ENCODE results near the gene SOCS6. TPM values are rescaled to one million over a fixed set of nuclear protein-coding genes. Genes with fewer than 3 reads are reported as not detected.

The SOCS6 gene
- polyA plus RNA-seq, 3 donors, result 4.8 to 6.1 (median 4.8) TPM

DNA sequence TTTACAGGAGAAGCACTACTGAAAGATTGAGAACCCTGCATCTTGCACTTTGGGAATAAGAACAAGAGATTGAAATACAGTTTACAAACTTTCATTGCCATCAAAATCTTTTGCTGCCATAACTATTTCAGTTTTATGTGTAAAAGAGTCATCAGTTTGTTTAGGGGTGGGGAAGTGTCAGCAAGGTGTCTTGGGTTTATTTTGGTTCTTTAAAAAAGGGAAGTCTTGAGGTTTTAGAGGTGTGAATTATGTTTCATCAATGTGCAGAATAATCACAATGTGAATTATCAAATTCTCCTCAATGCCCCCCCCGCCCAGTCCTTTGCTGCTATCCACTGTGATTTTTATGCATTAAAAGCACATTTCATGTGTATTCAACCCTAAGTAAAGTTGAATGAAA, 37.4 kb downstream of the SOCS6 start:
- peaks cover 14% of the 10 kb centered on the region for H3K4me1 Mint-ChIP-seq
- no peak overlapping the region for H3K4me3 ChIP-seq (replicated peaks in 1 of 3; ENCODE audit: low read depth in 2 of 3, low read length in 3 of 3)
- peaks cover 3 to 9% of the 10 kb centered on the region in 2 donors for H3K4me1 ChIP-seq (ENCODE audit: control insufficient read depth in 1 of 2, insufficient read depth in 2 of 2, low read length in 2 of 2)
- no peak overlapping the region for H3K27ac ChIP-seq (ENCODE audit: low read depth in 1 of 2, low read length in 2 of 2)
- H3K36me3 Mint-ChIP-seq, result peaks cover 27 to 35% of the 10 kb centered on the region in 2 donors
- peaks cover 29% of the 10 kb centered on the region for H4K20me1 ChIP-seq (ENCODE audit: insufficient read depth, low read length)
- no peak overlapping the region for H3K9ac ChIP-seq (ENCODE audit: insufficient read depth, low read length, poor library complexity, severe bottlenecking)
- H2AFZ ChIP-seq (ENCODE audit: insufficient read depth, low read depth, low read length, poor library complexity, severe bottlenecking), result no peak overlapping the region
- H3K27me3 ChIP-seq (ENCODE audit: control insufficient read depth in 2 of 2, insufficient read depth in 2 of 2, low read length in 2 of 2), result no peaks in the 10 kb centered on the region
- DNase-seq, result no peak
- no peak overlapping the region for H3K27ac Mint-ChIP-seq
- H3K9me3 Mint-ChIP-seq, result no peaks in the 10 kb centered on the region
- intact Hi-C loops (cut with micrococcal nuclease), result no loop called here
- no peak overlapping the region for H3K4me3 Mint-ChIP-seq
- whole genome bisulfite sequencing (ENCODE audit: insufficient coverage), result no CpG with 5 or more reads among the region's 1 CpG
- H3K4me2 ChIP-seq (replicated peaks; ENCODE audit: extremely low read depth, low read length, poor library complexity, severe bottlenecking), result no peak overlapping the region
- H3K27me3 Mint-ChIP-seq (ENCODE audit: low read depth in 3 of 3), result no peaks in the 10 kb centered on the region
- no peaks in the 10 kb centered on the region for H3K9me3 ChIP-seq (replicated peaks in 1 of 2; ENCODE audit: control insufficient read depth in 1 of 2, insufficient read depth in 1 of 2, low read length in 2 of 2)
- TF ChIP-seq, protein P1, sequence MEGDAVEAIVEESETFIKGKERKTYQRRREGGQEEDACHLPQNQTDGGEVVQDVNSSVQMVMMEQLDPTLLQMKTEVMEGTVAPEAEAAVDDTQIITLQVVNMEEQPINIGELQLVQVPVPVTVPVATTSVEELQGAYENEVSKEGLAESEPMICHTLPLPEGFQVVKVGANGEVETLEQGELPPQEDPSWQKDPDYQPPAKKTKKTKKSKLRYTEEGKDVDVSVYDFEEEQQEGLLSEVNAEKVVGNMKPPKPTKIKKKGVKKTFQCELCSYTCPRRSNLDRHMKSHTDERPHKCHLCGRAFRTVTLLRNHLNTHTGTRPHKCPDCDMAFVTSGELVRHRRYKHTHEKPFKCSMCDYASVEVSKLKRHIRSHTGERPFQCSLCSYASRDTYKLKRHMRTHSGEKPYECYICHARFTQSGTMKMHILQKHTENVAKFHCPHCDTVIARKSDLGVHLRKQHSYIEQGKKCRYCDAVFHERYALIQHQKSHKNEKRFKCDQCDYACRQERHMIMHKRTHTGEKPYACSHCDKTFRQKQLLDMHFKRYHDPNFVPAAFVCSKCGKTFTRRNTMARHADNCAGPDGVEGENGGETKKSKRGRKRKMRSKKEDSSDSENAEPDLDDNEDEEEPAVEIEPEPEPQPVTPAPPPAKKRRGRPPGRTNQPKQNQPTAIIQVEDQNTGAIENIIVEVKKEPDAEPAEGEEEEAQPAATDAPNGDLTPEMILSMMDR (IDR thresholded peaks at IDR 0.05), result no peak
- peaks cover 14% of the 10 kb centered on the region for H3K79me2 ChIP-seq (ENCODE audit: insufficient read depth, low read length)
- peaks cover 11 to 32% of the 10 kb centered on the region in 2 donors for H3K36me3 ChIP-seq (replicated peaks in 1 of 2; ENCODE audit: control insufficient read depth in 1 of 2, insufficient read depth in 2 of 2, low read length in 2 of 2)

DNA sequence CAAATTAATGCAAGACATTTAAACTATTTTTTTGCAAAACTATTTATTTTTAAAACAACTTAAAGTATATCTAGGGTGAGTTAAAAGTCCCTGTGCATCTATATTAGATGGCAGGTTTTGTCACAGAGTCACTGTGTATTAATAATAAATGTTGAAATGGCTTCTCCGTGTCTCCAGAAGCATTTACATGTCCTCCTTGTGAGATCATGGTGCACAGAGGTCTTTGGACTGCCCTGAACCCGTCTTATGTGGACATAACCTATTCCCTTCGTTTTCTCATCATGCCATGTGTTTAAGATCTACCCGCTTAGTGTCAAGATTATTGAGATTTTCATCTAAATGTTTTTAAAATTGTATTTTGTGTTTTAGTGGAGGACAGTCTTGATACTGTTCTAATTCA, 39.3 kb downstream of the SOCS6 start:
- peaks cover 0 to 2% (median 0%) of the 10 kb centered on the region in 7 donors for H3K9me3 Mint-ChIP-seq
- peaks cover 8% of the 10 kb centered on the region for H3K79me2 ChIP-seq (ENCODE audit: insufficient read depth, low read length)
- no peak overlapping the region for H3K27ac Mint-ChIP-seq
- intact Hi-C loops (cut with micrococcal nuclease), result no loop called here
- DNase-seq, result no peak
- H3K9ac ChIP-seq (ENCODE audit: insufficient read depth, low read length, poor library complexity, severe bottlenecking), result no peak overlapping the region
- no peak overlapping the region for H3K4me3 Mint-ChIP-seq
- H3K4me2 ChIP-seq (replicated peaks; ENCODE audit: extremely low read depth, low read length, poor library complexity, severe bottlenecking), result no peak overlapping the region
- peaks cover 25 to 35% of the 10 kb centered on the region in 2 donors for H3K36me3 Mint-ChIP-seq
- H3K4me1 Mint-ChIP-seq, result peaks cover 24% of the 10 kb centered on the region
- H2AFZ ChIP-seq (ENCODE audit: insufficient read depth, low read depth, low read length, poor library complexity, severe bottlenecking), result no peak overlapping the region
- no peaks in the 10 kb centered on the region for H3K27me3 Mint-ChIP-seq (ENCODE audit: low read depth in 3 of 3)
- no peaks in the 10 kb centered on the region for H3K9me3 ChIP-seq (replicated peaks in 1 of 2; ENCODE audit: control insufficient read depth in 1 of 2, insufficient read depth in 1 of 2, low read length in 2 of 2)
- H3K36me3 ChIP-seq (replicated peaks in 1 of 2; ENCODE audit: control insufficient read depth in 1 of 2, insufficient read depth in 2 of 2, low read length in 2 of 2), result peaks cover 11 to 32% of the 10 kb centered on the region in 2 donors
- peaks cover 3 to 9% of the 10 kb centered on the region in 2 donors for H3K4me1 ChIP-seq (ENCODE audit: control insufficient read depth in 1 of 2, insufficient read depth in 2 of 2, low read length in 2 of 2)
- 100% methylated on average over 3 of the region's 4 CpGs for WGBS (ENCODE audit: insufficient coverage)
- TF ChIP-seq, protein P1 (IDR thresholded peaks at IDR 0.05), result no peak
- no peaks in the 10 kb centered on the region for H3K27me3 ChIP-seq (ENCODE audit: control insufficient read depth in 2 of 2, insufficient read depth in 2 of 2, low read length in 2 of 2)
- no peak overlapping the region for H3K27ac ChIP-seq (ENCODE audit: low read depth in 1 of 2, low read length in 2 of 2)
- H4K20me1 ChIP-seq (ENCODE audit: insufficient read depth, low read length), result peaks cover 25% of the 10 kb centered on the region
- no peak overlapping the region for H3K4me3 ChIP-seq (replicated peaks in 1 of 3; ENCODE audit: low read depth in 2 of 3, low read length in 3 of 3)
